Activated CD4-positive, alpha-beta T cell treated with anti-CD3 and anti-CD28 coated beads for 1 hour (primary cell): ENCODE data around the gene UBE2H.

Experiments used
- DNase-seq: peaks from one replicate; pipeline ENCODE4 v3.0.0-alpha.2; 2020

UBE2H gene

GRCh38 chr7:129783584-129783919 lies 169.2 kb downstream of the UBE2H start:
- DNase-seq, result no peak

- no peak for DNase-seq
Observed at GRCh38 chr7:129782818-129783583, 169.8 kb downstream of the UBE2H start.

GRCh38 chr7:129781928-129782817 lies 170.6 kb downstream of the UBE2H start:
- no peak for DNase-seq

- no peak for DNase-seq
Observed at GRCh38 chr7:129780974-129781927, 171.5 kb downstream of the UBE2H start.
